Astrocyte of the cerebellum (primary cell): ENCODE measurements around the gene FBXW10B.
"Not testable (repeated sequence)": the region's sequence is repeated elsewhere in the genome, so short reads cannot be mapped to it uniquely, and the experiment has no call there.

Source experiments
- DNase-seq: peaks from one replicate; pipeline ENCODE4 v3.0.0-alpha.2; 2011; ENCODE audit warnings: low read depth
- H3K4me3 ChIP-seq: 2 replicates; pipeline ENCODE4 v1.5.1; 2011; ENCODE audit warnings: mild to moderate bottlenecking, low read depth, low read length, moderate library complexity
- CTCF ChIP-seq: IDR thresholded peaks from 2 replicates; pipeline ENCODE4 v1.5.1; 2012; ENCODE audit warnings: low read length, low read depth, moderate library complexity, mild to moderate bottlenecking; ENCODE audit errors: missing control alignments
- in situ Hi-C: cut with HindIII; loops from 2 replicates; pipeline ENCODE4 v1.10.0; 2017; ENCODE audit warnings: low sequenced_read_pairs

Gene FBXW10B

DNA sequence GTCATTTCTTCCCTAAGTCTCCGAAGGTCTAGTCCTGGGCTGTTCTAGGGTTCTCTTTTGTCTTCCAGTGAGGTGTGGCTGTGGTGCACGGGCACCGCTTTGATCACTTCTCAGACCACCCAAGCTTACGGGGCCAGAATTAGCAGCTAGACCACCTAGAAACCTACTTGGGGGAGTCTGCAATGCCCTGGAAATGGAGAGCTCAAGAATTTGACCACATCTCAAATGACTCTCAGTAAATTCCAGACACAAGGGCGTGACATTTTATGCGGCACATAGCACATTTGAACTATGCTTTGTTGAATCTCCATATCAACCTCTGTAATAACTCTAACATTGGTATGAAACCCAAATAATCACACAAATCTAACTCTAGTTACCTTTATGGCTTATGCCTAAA, 39.7 kb upstream of the FBXW10B start:
- in situ Hi-C loops: no loop called here
- no peak overlapping the region for H3K4me3 ChIP-seq
- no peak for DNase-seq
- no peak for TF ChIP-seq CTCF

DNA sequence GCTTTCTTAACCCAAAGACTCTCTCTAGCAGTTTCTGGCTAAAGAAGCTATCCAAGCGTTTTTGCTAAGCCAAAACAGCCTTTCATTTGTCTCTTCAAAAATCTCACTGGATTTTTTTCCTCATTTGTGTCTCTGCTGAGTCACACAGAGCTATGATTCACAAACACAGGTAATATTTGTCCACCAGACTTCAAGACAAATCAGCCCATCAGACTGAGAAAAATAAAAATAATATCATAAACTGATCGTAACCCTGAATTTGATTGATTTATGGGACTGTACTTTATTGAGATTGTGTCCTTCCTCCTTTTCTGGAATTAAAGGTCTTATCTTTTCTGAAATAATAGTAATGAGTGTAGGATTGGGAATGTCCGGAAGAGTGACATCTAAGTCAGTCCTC, 38.8 kb upstream of the FBXW10B start:
- in situ Hi-C loops: no loop called here
- no peak overlapping the region for H3K4me3 ChIP-seq
- TF ChIP-seq CTCF: no peak
- DNase-seq: no peak

- no peak for TF ChIP-seq CTCF
- no peak overlapping the region for H3K4me3 ChIP-seq
- DNase-seq: no peak
- in situ Hi-C loops: no loop called here
These were observed 38.4 kb upstream of the FBXW10B start for GRCh38 chr17:15657868-15658267.

DNA sequence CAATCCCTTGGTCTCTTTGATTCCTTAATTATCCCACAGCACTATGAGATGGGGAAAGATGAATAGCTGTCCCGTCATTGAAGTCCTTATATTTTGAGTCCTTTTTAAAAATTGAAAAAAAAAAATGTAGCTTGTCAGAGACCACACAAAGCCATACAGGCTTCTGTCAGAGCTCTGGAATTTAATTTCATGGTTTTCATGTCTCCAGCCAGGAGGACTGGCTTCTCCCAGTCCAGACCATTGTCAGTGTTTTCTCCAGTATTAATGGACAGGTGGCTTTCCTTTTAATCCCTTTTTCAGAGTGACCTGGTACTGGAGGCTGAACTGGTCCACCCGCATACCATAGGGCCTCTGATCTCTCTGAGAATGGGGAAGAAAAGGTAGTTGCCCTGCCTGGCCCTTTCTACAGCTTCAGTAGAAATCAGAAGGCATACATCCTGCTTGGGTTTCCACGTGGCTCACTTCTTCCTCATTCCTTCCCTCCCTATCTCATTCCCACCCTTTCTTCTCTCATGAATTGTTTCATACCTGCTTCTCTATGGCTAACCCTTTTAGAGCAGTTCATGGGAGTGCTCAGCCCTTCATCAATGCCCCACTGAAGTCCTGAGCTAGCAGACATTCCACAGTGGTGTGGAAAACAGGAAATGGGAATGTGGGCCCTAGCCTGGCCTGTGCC, 35.5 kb upstream of the FBXW10B start:
- in situ Hi-C loops: no loop called here
- DNase-seq: no peak
- TF ChIP-seq CTCF: no peak
- H3K4me3 ChIP-seq: no peak overlapping the region

DNA sequence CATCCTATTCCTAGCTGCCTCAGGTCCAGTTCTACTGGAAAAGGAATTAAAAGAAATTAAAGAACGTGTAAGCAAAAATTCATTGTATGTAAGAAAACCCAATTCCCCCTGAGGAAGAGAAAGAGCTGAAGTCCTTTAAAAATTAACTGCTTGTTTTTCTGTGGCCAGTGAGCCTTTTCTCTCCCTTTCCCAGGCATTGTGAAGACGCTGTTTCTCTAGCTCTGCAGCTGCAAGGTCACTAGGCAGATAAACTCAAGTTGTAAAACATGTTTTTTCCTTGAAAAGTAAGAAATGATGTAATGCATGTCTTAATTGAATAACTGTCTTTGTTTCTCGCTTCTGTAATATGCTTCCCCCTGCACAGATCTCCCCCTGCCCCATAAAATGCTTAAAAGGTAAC, 34.9 kb upstream of the FBXW10B start:
- in situ Hi-C loops, DNase-seq, H3K4me3 ChIP-seq: not testable (repeated sequence)

DNA sequence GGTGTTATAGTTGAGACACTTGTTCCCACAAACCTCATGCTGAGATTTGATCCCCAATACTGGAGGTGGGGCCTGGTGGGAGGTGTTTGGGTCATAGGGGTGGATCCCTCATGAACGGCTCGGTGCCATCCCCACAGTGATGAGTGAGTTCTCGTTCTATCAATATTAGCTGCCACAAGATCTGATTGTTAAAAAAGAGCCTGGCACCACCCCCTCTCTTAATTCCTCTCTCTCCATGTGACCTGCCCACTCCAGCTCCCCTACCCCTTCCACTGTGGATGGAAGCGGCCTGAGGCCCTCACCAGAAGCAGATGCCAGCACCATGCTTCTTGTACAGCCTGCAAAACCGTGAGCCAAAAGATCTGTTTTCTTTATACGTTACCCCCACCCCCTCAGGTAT, 33.5 kb upstream of the FBXW10B start:
- TF ChIP-seq CTCF: no peak
- no peak for DNase-seq
- no peak overlapping the region for H3K4me3 ChIP-seq
- in situ Hi-C loops: no loop called here

DNA sequence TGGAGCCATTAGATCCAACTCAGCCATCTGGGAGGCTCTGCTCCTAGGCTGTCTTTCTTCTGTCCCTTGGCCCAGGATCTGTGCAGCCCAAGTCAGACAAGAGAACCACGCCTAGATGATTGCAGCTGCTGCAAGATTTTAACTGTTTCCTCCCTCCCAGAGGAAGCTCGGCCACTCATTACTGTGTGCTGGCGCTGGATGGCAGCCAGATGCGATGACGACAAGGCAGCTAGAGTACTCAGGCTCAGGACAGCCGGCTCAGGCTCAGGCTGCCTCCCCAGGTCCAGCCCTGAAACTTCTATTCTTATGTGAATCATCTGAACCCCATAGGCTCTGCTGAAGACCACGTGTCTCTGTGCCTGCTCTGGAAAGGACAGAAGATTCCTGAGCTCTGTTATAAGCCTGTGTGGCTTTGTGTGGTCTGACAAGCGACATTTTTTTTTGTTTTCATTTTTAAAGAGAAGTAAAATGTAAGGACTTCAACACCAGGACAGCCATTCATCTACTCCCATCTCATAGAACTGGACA, 32.1 kb upstream of the FBXW10B start:
- peak overlapping the region; percentile 34 for H3K4me3 ChIP-seq
- in situ Hi-C loops: no loop called here
- no peak for TF ChIP-seq CTCF
- DNase-seq: peak; percentile 84
